ENCODE data around the gene NRG4.
"Not testable (repeated sequence)": the region's sequence is repeated elsewhere in the genome, so short reads cannot be mapped to it uniquely, and the experiment has no call there.

NRG4 gene

GRCh38 chr15:76011627-76012551, at the start of gene NRG4:
TSS of gene NRG4 (minus strand) at chr15:76012424. CDS start at chr15:76011230, 1,194 bp downstream.
- DNase-seq (ENCODE audit: low read depth in 1 of 2, low spot score in 1 of 2), result no peak

- no peak for DNase-seq (ENCODE audit: low read depth in 1 of 2, low spot score in 1 of 2)
Observed at GRCh38 chr15:76061700-76062099, 49.5 kb upstream of the NRG4 start.

GRCh38 chr15:76060118-76060989, 48.1 kb upstream of the NRG4 start:
- DNase-seq (ENCODE audit: low read depth in 1 of 2, low spot score in 1 of 2), result peak in 1 of 2 donors; percentile 23

- DNase-seq (ENCODE audit: low read depth in 1 of 2, low spot score in 1 of 2), result no peak
Observed at GRCh38 chr15:76059320-76060117, 47.3 kb upstream of the NRG4 start, which contains the start of gene TMEM266. TSS of gene TMEM266 (plus strand) at chr15:76059985. CDS start at chr15:76134264, 74,279 bp downstream.

- DNase-seq (ENCODE audit: low read depth in 1 of 2, low spot score in 1 of 2), result no peak
Observed at GRCh38 chr15:76058714-76059319, 46.6 kb upstream of the NRG4 start.

GRCh38 chr15:76057332-76058000, 45.2 kb upstream of the NRG4 start:
- DNase-seq (ENCODE audit: low read depth in 1 of 2, low spot score in 1 of 2), result peak in 1 of 2 donors; percentile 33

GRCh38 chr15:76056931-76057330, 44.7 kb upstream of the NRG4 start:
- DNase-seq (ENCODE audit: low read depth in 1 of 2, low spot score in 1 of 2), result no peak

- DNase-seq (ENCODE audit: low read depth in 1 of 2, low spot score in 1 of 2), result not testable (repeated sequence)
Observed at GRCh38 chr15:76054201-76054600, 42.0 kb upstream of the NRG4 start.

- DNase-seq (ENCODE audit: low read depth in 1 of 2, low spot score in 1 of 2), result no peak
Observed at GRCh38 chr15:76038512-76038911, 26.3 kb upstream of the NRG4 start.

GRCh38 chr15:76035593-76035992, 23.4 kb upstream of the NRG4 start:
- no peak for DNase-seq (ENCODE audit: low read depth in 1 of 2, low spot score in 1 of 2)

- DNase-seq (ENCODE audit: low read depth in 1 of 2, low spot score in 1 of 2), result no peak
Observed at GRCh38 chr15:76034111-76034510, 21.9 kb upstream of the NRG4 start.

GRCh38 chr15:76033438-76033837, 21.2 kb upstream of the NRG4 start:
- no peak for DNase-seq (ENCODE audit: low read depth in 1 of 2, low spot score in 1 of 2)

GRCh38 chr15:76032046-76032445, 19.8 kb upstream of the NRG4 start:
- DNase-seq (ENCODE audit: low read depth in 1 of 2, low spot score in 1 of 2), result no peak

GRCh38 chr15:76024021-76024768, 12.0 kb upstream of the NRG4 start:
- DNase-seq (ENCODE audit: low read depth in 1 of 2, low spot score in 1 of 2), result no peak

- not testable (repeated sequence) for DNase-seq (ENCODE audit: low read depth in 1 of 2, low spot score in 1 of 2)
Observed at GRCh38 chr15:76013470-76013869, 1.2 kb upstream of the NRG4 start.

- DNase-seq (ENCODE audit: low read depth in 1 of 2, low spot score in 1 of 2), result no peak
Observed at GRCh38 chr15:76010613-76011012, 1.6 kb downstream of the NRG4 start.

GRCh38 chr15:76006136-76006778, 6.0 kb downstream of the NRG4 start:
- no peak for DNase-seq (ENCODE audit: low read depth in 1 of 2, low spot score in 1 of 2)

- no peak for DNase-seq (ENCODE audit: low read depth in 1 of 2, low spot score in 1 of 2)
Observed at GRCh38 chr15:76003364-76003763, 8.9 kb downstream of the NRG4 start.

- no peak for DNase-seq (ENCODE audit: low read depth in 1 of 2, low spot score in 1 of 2)
Observed at GRCh38 chr15:75995611-75996010, 16.6 kb downstream of the NRG4 start.

Measured in activated CD4-positive, alpha-beta T cell treated with anti-CD3 and anti-CD28 coated beads, Interleukin-2, amount 50 U/mL, for 24 hours (primary cell).